HG02973 (cell line): ENCODE measurements around the gene REM2.
A peak's percentile ranks its signal among the peaks of the same experiment; 100 is the strongest.
"Not testable (repeated sequence)": the region's sequence is repeated elsewhere in the genome, so short reads cannot be mapped to it uniquely, and the experiment has no call there.

Experiments used
- ATAC-seq: cut with Tn5 transposase; IDR thresholded peaks from one replicate; pipeline ENCODE4 v1.9.1; 2021; ENCODE audit warnings: moderate library complexity; ENCODE audit not compliant: unreplicated experiment

REM2 gene

DNA sequence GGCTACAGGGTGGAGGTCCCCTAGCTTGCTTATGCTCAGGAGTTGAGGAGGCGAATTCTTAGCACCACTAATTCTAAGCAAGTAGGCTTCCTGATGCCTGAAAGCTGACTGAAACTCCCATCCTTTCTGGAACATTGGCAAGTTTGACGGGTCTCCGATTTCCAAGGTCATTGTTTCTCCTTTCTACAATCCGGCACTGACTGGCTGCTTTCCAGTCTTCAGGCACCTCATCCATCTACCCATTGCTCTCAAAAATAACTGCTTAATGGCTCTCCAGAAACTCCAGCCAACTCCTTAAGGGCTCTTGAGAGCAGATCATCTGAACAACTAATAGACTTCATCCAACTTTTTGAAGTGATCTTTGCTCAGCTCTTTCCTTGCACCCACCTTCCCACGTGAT lies 13.3 kb downstream of the REM2 start:
- no peak for ATAC-seq

- no peak for ATAC-seq
Measured at GRCh38 chr14:22896760-22897159, 13.7 kb downstream of the REM2 start.

GRCh38 chr14:22897357-22897756 lies 14.3 kb downstream of the REM2 start:
- no peak for ATAC-seq

GRCh38 chr14:22898302-22899090 lies 15.5 kb downstream of the REM2 start:
- no peak for ATAC-seq

DNA sequence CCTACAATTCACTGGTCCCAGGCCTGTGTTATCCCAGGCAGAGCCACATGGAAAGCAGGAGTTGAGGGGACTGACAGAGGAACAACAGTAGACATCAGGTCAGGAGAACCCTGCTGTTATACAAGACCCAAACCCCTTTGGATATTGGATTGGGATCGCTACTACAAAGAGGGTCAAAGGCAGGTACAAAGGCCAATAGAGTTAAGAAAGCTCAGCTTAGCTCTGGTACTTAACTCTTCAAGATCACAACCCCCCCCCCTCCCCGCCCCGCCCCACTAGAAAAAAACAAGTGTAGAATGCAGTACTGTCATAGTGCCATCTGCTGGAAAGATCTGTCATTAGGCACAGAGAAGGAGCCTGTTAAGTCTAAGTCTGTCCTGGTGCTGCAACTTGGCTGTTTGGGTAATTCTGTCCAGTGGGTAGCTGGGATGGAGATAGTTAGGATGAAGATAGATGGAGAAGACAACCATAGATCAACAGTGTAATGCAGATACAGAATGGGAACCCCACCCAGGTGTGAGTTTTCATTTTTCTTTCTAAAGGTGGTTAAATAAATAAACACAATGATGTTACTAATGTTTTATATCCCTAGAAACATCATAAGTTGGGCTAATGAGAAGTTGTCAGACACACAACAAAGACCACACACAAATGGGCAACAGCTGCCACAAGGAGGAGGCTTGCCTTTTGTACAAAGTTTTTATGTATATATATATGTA lies 17.2 kb downstream of the REM2 start:
- ATAC-seq: no peak

DNA sequence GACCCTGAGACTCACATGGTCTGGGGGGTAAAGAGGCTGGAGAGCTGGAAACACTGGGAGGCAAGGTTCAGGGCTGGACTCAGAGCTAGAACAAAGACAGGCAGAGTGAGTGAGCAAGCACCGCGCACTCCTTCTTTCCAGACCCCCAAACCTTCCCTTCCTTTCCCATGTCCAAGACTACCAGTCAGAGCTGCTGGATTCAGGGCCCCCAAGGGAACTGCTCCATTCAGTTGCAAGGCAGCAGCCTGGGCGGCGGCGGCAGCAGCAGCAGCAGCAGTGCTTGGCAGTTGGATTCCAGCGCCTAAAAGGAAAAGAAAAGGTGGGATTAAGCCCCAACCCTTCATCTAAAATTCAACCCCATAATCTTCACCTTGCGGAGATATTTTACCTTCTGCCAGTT lies 18.8 kb downstream of the REM2 start:
- ATAC-seq: no peak

- no peak for ATAC-seq
Measured at GRCh38 chr14:22903742-22904087, 20.7 kb downstream of the REM2 start.

DNA sequence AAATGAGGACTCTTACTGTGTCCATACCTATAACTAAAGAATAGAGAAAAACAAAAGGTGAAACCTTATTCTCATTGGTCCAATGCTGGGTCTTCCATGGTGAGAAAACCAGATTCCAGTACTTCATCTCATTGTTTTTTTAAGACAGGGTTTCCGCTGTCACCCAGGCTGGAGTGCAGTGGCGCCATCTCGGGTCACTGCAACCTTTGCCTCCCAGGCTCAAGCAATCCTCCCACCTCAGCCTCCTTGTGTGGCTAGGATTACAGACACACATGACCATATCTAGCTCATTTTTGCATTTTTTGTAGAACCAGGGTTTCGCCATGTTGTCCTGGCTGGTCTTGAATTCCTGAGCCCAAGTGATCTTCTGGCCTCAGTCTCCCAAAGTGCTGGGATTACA lies 22.6 kb downstream of the REM2 start:
- no peak for ATAC-seq

DNA sequence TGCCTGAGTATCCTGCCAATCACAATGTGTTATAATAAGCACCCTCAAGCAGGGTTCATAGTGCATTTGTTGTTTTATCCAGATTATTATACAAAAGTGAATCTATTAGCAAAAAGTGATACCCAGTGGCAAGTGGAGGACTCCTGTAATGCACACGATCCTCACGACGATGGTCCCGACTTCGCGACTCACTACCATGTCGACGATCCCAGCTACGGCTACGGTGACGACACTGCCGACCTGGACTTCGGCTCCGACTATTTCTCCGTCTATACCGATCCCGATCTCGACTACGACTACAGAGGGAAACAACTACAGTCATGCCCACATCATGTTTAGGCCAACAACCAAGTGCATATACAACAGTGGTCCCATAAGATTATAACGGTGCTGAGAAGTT lies 23.1 kb downstream of the REM2 start:
- ATAC-seq: no peak

DNA sequence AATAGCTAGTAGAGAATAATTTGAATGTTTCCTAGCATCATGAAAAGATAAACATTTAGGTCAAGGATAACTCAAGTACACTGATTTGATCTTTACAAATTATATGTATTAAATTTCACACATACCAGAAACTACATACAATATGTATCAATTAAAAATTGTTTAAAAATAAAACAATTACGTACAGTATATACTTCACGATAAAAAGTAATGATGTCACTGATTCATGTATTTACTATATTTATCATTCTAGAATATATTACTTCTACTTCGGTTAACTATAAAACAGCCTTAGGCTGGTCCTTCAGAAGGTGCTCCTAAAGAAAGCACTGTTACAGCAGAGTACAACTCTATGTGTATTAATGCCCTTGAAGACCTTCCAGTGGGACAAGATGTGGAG lies 24.4 kb downstream of the REM2 start:
- ATAC-seq: no peak

DNA sequence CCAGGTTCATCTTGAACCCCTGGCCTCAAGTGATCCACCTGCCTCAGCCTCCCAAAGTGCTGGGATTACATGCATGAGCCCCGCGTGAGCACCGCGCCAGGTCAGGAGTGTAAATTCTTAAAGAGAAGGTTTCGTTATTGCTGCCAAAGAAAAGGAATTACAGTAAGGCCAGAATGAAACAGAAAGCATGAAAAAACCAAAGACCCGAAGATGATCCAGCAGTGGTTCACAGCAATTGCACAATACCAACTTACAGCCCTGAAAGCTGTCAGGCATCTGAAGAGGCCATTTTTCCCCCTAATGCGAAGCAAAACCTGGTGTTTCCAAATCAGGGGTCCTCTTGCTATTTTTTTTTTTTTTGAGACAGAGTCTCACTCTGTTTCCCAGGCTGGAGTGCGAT lies 25.6 kb downstream of the REM2 start:
- no peak for ATAC-seq

- no peak for ATAC-seq
Measured at GRCh38 chr14:22910916-22911315, 27.9 kb downstream of the REM2 start.

DNA sequence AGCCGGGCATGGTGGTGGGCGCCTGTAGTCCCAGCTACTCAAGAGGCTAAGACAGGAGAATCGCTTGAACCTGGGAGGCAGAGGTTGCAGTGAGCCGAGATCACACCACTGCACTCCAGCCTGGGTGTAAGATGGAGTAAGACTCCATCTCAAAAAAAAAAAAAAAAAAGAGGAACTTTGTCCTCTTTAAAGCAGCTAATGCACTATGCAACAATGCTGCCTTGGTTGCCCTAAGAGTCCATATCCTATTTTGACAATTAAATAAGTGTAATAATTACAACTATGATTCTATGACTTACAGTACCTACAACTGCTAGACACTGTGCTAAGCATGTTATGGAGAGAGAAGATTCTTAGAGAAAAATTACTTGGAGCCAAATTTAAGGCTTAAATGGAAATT lies 31.8 kb downstream of the REM2 start:
- not testable (repeated sequence) for ATAC-seq

- ATAC-seq: no peak
Measured at GRCh38 chr14:22915886-22916521, 33.0 kb downstream of the REM2 start.

DNA sequence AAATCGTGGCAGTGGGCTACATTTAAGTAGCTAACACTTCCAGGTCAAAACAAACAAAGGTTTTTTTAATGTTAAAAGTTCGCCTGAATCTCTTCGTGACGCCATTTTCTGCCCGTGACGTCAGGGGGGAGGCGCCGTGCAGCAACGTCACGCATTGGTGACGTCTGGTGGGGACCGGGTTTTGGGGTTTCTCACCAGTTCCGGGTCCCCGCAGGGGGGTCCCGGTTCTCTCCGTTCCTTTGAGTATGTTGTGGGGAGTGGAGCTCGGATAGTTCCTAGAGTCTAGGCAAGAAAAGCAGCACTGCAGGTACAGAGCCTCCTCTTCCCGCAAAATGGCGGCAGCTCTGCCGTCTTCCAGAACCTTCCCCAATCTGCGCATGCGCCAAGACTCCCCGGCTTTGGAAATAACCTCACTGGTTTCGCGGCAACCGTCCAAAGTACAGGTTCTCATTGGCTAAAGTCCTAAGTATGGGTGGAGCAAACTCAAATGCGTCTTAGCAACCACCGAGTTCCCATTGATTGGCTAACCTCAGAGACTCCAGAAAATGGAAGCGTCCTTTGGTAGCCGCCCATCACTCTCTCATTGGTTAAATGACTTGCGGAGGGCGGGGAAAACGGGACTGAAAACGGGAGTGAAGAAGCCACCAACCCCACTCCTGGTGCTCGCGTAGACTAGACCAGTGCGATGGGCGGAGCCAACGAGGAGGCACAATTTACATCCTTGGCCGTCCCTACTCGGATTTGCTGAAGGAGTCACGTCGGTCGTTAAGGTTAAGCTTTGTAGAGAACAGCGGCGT lies 36.0 kb downstream of the REM2 start, which contains the start of gene RBM23:
Gene RBM23, minus strand, starts transcription at position 346 of the 797 bp plus-strand sequence.
- ATAC-seq: peak; percentile 82

DNA sequence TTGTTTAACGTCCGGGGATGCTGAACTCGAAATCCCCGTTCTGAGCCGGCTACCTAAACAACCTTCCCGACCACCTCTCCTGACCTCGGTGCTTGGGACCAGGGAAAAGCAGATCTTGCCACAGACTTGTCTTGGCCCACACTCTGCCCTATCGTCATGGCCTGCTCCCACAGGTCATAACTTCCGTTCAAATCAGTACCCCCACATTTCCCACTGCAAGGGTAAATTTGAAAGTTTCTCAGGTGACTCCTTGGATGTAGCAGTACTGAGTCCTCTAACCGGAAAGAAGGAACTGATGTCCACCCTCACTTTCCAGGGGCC lies 36.5 kb downstream of the REM2 start:
- ATAC-seq: peak; percentile 11

DNA sequence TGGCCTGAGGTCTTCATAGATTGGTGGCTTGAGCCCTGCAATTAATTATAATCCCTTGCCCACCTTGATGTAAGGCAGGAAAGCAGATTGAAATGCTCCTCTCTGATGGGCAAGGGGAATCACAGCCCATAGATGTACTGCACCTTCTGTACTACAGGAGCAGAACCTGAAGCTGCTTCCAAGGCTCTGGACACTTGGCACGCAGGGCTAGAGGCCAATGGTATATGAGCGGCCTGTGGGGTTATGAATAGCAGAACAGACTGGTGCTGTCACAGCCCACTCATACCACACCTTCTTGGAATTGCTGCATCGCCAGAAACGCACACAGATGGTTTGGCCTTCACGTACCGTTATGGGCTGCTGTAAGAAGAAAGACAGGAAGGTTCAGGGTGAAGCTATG lies 37.7 kb downstream of the REM2 start:
- no peak for ATAC-seq

DNA sequence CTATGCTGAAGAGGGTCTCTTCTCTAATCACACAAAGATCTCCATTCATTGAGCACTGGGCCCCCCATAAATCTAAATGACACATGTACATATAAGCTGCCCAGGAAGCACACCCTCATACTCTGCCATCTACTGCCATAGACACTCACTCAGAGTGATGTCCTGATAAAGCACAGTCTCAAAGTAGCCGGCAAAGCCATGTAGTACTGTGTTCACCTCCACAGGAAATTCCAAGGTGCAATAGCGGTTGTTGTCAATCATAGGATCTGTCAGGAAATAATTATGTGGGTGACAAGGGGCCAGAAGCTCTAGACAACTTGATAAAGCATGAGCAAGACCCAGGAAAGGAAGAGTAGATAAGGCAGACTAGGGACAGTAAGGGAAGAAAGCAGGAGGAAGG lies 39.3 kb downstream of the REM2 start:
- no peak for ATAC-seq

DNA sequence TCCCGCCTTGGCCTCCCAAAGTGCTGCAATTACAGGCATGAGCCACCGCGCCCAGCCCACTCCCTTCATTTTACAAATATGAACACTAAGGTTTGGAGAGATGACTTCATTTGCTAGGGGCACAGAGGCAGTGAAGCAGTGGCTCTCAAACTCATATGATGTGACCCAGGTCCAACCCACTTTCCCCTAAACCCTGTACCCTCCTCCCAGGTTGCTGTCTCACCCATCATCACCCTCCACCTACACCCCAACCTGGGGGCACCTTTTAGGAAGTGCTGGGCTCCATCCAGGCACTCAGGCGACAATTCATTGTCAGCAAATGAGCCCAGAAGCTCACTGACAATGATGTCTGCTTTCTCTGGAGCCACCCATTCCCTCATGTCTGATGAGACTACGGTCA lies 40.7 kb downstream of the REM2 start:
- ATAC-seq: no peak

GRCh38 chr14:22925513-22925912 lies 42.5 kb downstream of the REM2 start:
- no peak for ATAC-seq

GRCh38 chr14:22926316-22926715 lies 43.3 kb downstream of the REM2 start:
- no peak for ATAC-seq
